Limb (tissue), 2 donors: ENCODE results near the gene HDAC7.
"Not testable (repeated sequence)": the region's sequence is repeated elsewhere in the genome, so short reads cannot be mapped to it uniquely, and the experiment has no call there.

Source experiments
- DNase-seq, 2 donors: peaks; one replicate each; pipeline ENCODE4 v3.0.0-alpha.2; 2016; ENCODE audit errors: extremely low spot score in 2 of 2

HDAC7 gene

GRCh38 chr12:47829584-47829983 is 9.9 kb upstream of the HDAC7 start:
- no peak for DNase-seq

- peak; percentile 73 to 79 for DNase-seq
Measured at GRCh38 chr12:47828976-47829482, 9.3 kb upstream of the HDAC7 start.

DNA sequence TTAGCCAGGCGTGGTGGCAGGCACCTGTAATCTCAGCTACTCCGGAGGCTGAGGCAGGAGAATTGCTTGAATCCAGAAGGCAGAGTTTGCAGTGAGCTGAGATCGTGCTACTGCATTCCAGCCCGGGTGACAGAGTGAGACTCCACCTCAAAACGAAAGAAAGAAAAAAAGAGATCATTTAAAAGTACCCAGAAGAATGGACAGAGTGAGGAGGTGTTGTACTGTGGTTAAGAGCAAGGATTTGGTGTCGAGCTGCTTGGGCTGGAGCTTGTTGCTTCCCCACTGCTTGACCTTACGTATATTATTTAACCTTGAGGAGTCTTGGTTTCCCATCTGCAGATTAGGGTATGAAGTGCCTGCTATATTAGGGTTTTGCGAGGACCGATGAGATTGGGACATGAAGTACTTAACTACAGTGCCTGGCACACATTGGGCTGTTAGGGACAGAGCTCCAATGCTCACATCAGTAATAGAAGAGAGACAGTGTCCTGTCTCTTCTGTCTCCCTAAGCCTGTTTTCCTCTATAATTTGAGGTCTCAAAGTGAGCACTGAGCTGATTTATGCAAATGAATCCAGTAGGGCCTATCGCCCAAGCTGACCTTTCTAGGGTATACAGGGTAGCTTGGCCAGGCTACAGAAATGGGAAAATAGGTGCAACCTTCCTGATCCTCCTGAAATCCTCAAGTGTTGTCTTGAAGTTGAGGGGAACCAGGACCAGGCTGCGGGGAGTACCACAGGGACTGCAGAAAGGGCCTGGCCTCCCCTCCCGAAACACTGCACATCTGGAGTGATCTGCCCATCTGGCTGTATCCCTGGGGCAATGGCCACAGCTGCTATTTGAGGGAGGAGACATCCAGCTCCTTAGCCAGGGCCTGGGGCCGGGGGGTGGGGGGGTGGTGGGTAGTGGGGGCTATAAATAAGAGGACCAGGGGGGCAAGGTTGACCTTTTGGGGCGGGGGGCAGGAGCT is 8.6 kb upstream of the HDAC7 start:
- no peak for DNase-seq

DNA sequence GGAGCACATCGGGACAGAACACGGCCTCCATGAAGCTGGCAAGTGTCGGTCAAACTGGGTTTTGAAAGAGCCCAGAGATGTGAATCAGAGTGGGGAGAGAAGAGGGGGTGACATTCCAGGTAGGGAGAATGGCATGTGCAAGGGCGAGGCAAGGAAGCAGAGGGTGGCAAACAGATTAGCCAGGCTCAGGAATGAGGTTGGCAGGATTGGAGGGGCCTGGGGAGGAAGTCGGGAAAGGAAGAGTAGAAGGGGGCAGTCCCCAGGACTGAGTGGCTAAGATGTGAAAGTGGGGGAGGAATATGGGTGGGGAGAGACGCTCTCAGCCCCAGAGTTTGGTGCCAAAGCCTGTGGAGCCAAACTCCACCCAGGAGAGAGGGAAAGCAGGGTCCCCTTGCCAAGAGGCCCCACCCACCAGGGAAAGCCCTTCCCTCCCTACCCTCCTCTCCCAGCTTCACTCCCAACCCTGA is 5.5 kb upstream of the HDAC7 start:
- DNase-seq, result no peak

DNA sequence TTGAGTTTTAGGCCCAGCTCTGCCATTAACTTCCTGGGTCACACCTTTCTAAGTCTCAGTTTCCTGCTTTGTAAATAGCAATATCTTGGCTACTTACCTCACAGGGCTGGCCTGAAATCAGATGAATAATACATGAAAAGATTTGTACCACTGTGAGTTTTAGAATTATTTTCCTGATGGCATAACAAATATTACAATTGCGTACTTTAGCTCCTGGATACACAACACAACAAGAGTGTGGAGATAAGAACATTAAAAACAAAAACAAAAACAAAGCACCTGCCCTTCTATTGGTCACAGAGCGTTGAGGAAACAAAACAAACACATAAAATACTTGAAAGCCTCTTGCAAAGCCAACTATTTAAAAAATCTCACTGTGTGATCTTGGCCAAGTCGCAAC is 4.9 kb upstream of the HDAC7 start:
- DNase-seq, result no peak

DNA sequence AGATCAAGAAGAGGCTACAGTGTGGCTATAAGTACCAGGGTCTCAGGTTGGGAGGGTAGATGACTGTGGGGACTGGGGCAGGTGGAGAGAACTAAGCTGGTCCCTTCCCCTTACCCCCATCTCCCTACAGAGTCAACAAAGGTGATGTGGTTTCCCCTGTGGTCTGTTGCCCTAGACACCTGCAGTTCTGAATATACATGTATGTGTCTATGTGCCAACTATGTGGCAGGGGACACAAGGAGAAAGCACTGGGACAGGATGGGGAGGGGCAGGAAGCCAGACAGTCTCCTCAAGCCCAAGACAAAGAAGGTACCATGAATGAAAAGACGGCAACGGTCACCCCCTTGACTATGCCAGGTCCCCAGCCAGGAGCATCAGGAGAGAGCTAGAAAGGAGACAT is 4.5 kb upstream of the HDAC7 start:
- no peak for DNase-seq

DNA sequence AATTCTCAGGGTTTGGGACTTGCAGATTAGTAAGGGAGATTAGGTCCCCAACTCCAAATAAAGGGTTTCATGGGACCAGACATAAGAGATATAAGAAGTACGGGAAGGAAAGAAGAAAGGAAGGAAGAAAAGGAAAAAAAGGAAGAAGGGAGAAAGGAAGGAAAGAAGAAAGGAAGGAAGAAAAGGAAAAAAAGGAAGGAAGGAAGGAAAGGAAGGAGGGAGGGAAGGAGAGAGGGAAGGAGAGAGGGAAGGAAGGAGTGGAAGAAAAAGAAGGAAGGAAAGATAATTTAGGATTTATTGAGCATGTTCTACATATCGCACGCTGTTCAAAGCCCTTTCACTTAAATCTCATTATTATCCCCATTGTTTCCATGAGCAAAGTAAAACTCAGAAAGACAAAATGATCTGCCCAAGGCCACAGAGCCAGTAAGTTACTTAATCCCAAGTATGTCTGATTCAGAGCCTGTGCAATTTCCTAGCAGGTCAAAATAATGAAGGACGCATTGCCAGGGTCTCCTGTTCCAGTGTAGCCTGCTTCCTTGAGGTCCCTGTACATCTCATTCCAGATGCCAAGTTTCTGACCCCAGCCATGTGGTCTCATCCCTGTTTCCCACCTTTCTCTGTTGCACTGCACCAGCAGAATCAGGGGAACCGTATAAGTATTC is 3.9 kb upstream of the HDAC7 start:
- DNase-seq, result no peak

GRCh38 chr12:47822863-47823262 is 3.2 kb upstream of the HDAC7 start:
- no peak for DNase-seq

DNA sequence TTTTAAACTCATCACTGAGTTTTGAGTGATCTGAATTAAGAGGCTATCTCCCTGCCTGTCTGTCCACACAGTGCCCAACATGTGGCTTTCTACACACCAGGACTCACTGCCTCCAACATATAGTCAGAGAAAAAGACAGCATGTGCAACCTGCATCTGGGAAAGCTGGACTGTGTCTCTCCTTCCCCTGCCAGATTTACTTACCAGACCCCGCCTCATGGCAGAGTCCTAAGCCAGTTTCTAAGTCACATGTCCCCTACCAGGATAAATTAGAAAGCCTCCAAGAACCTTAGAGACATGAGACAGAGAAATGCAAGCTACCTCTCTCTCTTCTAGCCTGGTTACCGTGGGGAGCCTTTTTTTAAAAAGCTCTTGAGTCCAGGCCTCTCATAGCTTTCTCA is 2.7 kb upstream of the HDAC7 start:
- no peak for DNase-seq

DNA sequence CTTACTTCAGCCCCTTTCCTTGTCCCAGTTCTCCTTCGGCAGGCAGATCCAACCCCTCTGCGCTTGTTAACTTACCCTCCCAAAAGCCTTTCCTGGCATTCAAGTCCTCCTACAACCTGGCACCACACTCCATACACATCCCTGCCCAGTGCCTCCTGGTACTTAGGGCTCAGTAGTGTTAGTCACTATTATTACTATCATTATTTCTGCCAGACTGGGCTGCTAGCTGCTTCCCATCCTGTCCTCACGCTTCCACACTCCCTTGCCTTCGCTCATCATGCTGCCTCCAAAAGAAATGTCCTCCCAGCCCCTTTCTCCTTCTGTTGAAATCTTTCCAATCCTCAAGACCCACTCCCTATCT is 1.6 kb upstream of the HDAC7 start:
- DNase-seq, result no peak

DNA sequence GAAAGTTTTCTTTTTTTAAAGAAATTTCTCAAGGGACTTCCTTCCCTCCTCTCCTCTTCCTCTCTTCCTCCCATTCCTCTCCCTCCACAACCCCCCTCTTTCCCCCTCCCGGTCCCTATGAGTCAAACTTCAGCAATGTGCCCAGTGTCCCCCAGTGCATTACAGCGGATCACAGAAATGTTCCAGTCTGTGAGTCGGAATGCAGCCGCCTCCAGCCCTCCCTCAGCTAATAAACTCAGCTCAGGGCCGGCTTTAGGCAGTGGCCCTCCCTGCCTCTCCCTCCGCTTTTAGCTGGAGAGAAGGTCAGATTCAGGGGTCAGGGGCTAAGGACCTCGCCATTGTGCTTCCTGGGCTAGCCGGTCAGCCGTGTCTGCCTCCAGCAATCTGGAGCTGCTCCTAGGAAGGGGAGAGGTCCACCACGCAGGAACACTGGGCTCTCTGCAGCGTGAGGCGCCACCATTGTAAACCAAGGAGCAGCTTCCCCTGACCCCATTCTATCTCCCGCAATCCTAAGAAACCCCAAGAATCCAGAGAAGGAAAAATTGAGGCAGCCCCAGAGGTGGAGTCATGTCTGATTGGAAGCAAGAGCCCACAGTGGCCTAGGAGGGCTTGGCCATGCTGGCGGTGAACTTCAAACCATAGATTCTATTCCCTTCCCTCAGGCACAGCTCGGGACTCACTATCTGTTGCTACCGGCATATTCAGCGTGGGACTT is 1.1 kb upstream of the HDAC7 start:
- peak; percentile 78 to 81 for DNase-seq

DNA sequence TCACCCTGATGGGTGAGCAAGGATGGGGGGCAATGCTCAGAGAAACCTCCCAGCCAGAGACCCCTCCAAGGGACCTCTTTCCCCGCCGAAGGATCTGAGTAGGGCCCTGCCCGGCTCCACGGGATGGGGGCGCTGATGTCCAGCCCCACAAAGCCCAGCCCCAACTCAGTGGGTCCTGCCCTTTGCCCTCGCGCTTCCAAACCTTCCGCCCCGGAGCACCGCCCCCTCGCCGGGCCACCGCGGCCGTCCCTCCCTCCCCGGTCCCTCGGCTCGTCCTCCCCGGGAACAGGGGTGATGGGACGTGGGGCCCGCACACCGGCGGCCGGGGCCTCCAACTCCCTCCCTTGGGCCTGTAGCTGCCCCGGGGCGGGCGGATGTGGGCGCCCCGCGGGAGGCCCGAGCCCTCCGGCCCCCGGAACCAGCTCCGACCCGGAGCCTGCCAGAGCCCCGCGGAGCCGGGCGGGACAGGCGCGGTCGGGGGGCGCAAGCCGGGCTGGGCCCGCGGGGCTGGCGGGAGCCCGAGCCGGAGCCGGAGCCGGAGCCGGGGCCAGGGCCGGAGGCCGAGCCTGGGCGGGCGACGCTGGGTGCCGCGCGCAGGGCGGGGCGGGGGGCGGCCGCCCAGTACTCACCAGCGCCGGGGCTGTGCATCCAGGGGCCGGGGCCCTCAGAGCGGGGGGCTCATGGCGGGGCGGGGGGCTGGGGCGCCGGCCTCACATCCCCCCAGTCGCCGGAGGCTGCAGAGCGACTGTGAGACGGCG is 386 bp downstream of the HDAC7 start:
- DNase-seq, result peak in 1 of 2 donors; percentile 70

- DNase-seq, result peak in 1 of 2 donors; percentile 44
Measured at GRCh38 chr12:47818467-47819137, 1.1 kb downstream of the HDAC7 start.

DNA sequence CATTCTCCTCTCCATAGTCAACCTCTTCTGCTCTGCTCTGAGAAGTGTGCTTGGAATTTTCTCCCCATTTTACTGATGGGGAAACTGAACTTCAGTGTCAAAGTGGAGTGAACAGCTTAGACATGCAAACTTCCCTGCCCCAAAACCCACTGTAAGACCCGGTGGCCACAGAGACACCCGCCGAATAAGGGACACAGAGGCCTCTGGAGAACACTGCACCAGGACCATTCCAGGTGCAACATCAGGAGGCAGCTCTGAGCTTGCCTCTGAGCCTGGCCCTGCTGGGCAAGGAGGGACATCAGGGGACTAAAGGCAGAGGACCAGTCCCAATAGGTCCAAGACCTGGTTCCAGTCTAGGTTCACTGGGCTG is 1.7 kb downstream of the HDAC7 start:
- no peak for DNase-seq

DNA sequence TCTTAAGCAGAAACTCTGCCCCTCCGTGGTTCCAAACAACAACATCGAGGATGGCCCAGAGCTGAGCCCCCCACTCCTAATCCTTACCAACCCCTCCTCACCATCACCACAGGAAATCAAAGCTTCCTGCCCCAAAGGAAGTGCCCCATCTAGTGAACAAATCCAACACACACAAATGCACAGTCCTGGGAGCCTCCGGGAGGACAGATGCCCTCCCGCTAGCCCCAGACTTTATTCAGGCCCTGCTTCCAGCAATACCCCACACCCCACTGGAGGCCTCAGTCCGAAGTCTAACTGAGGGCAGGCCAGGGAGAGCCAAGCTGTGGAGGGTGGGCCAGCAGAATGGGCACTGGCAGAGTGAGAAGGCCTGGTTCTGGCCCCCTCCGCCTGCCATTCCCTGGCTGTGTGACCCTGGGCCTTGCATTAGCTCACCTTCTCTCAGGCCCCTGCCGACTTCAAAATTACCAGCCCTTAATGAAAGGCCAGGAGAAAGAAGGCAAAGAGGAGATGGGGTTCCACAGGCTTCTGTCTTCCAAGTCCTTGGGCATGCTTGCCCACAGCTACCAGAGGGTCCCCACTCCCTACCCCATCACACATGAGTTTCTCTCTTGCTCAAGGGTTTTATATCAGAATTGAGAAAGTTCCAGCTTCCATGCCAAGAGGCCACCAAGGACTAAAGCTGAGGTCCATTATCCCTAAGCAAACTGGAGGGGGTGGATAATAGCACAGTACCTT is 2.3 kb downstream of the HDAC7 start:
- no peak for DNase-seq

DNA sequence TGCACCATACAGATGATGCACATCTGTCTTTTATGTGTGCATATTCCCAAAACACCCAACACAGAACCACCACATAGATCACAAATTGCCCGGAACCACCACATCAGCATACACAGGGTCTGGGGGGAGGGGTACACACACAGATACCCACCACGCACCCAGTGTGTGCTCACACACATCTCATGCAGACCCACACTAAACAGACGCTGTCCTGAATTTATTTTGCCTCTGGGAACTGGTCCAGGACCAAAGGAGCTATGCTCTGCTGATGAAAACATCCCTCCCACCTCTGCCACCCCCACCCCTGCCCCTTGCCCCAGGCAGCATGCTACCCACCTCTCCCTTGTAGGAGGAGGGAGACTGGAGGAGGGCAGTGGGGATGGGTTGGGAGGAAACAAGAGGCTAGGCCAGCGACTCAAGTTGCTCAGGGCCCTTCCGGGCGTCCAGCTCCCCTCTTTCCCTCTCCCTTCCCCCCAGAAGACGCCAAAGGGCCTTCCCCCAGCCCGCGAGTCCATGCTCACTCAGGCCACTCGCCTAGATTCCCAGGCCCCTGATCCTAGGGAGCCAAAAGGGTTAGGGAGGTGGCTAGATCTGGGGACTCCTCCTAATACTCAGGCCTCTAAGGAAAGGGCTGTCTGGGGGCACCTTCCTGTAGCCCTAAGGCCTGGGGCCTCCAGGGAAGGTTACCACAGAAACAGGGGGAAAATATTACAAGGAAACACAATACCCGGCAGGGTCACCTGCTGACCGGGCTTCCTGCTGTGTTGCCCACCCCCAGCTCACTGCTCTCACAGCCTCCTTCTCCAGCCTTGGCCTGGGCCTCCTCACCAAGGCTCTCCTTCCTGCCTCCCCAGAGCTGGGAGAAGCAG is 3.1 kb downstream of the HDAC7 start:
- DNase-seq, result no peak

- not testable (repeated sequence) for DNase-seq
Measured at GRCh38 chr12:47815447-47815846, 4.3 kb downstream of the HDAC7 start.

GRCh38 chr12:47814539-47815170 is 5.0 kb downstream of the HDAC7 start:
- DNase-seq, result no peak
